ENCODE measurements around the gene NFYA. TPM values are rescaled to one million over a fixed set of nuclear protein-coding genes. Genes with fewer than 3 reads are reported as not detected.

Gene NFYA
- total and polyA plus RNA-seq, 2 of the 4 experiments (the other 2 are of a cell fraction) = 10.9 to 28.5 TPM

GRCh38 chr6:41066867-41067304 lies 5.9 kb upstream of the NFYA start:
- WGBS, 2 experiments (ENCODE audit: extremely low coverage in 2 of 2, insufficient read length in 1 of 2) = no CpG with 5 or more reads among the region's 3 CpGs
- H3K14ac ChIP-seq (replicated peaks; ENCODE audit: low read depth, low read length) = no peak overlapping the region
- no peak overlapping the region for H4K8ac ChIP-seq (ENCODE audit: low read depth in 2 of 2, low read length in 2 of 2)
- H3K4me2 ChIP-seq (ENCODE audit: low read depth, low read length) = no peak overlapping the region
- dilution Hi-C loops (cut with HindIII; ENCODE audit: low sequenced_read_pairs, unreplicated experiment) (no loop called here), intact Hi-C loops (cut with micrococcal nuclease) (loop anchor here (1.0 to 10.0 kb wide), 6 partner anchors 39 to 1722 kb away; no protein-coding TSS in a partner anchor), in situ Hi-C loops (cut with MboI; ENCODE audit: low sequenced_read_pairs) (no loop called here)
- peaks cover 0 to 3% of the 10 kb centered on the region in 2 experiments; a peak in 1 of 4 replicates for H3K79me1 ChIP-seq (ENCODE audit: low read depth in 1 of 2, low read length in 2 of 2)
- DNase-seq (peak; percentile 84), ATAC-seq (ENCODE audit: low read depth) (peak; percentile 40; the same call in 1 of the 2 replicates)
- H3K4me3 ChIP-seq (ENCODE audit: insufficient read depth, low read depth, low read length) = no peak overlapping the region
- H3K4me1 ChIP-seq (ENCODE audit: control insufficient read depth, insufficient read depth, low read length) = no peaks in the 10 kb centered on the region
- no peak overlapping the region for H4K91ac ChIP-seq (ENCODE audit: insufficient read depth, low read depth, low read length)
- no peak overlapping the region for H2BK20ac ChIP-seq (ENCODE audit: low read depth, low read length)
- no peak overlapping the region for H2AK5ac ChIP-seq (ENCODE audit: low read depth, low read length)
- H3K9me1 ChIP-seq (ENCODE audit: insufficient read depth, low read length) = no peaks in the 10 kb centered on the region
- TF ChIP-seq NFE2L2 (IDR thresholded peaks at IDR 0.05; ENCODE audit: low read depth, low read length) (no peak), SMC3 (IDR thresholded peaks at IDR 0.05; ENCODE audit: low read depth, low read length) (peak; percentile 49), MAFK (IDR thresholded peaks at IDR 0.05; ENCODE audit: low read depth, low read length) (peak; percentile 24; the same call in 1 of the 2 replicates), POLR2A (IDR thresholded peaks at IDR 0.05; ENCODE audit: low read depth, low read length) (no peak), CHD1 (IDR thresholded peaks at IDR 0.05; ENCODE audit: low read depth, low read length) (no peak), RAD21 (IDR thresholded peaks at IDR 0.05; ENCODE audit: low read length) (peak; percentile 78), CTCF (conservative IDR thresholded peaks at IDR 0.05; ENCODE audit: low read depth, low read length) (peak; percentile 79)
- H4K20me1 ChIP-seq (ENCODE audit: insufficient read depth, low read length) = no peaks in the 10 kb centered on the region; the same call in 1 of the 2 replicates
- no peaks in the 10 kb centered on the region; the same call in 1 of the 2 replicates for H3K36me3 ChIP-seq (ENCODE audit: control insufficient read depth, insufficient read depth, low read length)
- H3K56ac ChIP-seq (ENCODE audit: extremely low read depth, insufficient read depth, low read length) = no peak overlapping the region
- H3K9ac ChIP-seq (ENCODE audit: low read depth, low read length) = no peak overlapping the region
- H2AFZ ChIP-seq (replicated peaks; ENCODE audit: low read length, poor library complexity) = no peak overlapping the region
- ChIA-PET CTCF (no interaction called here), POLR2A (ENCODE audit: unreplicated experiment) (no interaction called here)
- H3K23ac ChIP-seq (ENCODE audit: low read depth, low read length) = no peak overlapping the region
- H2AK9ac ChIP-seq (replicated peaks; ENCODE audit: low read depth, low read length, poor library complexity) = no peak overlapping the region
- H3K9me3 ChIP-seq (ENCODE audit: control insufficient read depth, insufficient read depth, low read length) = no peaks in the 10 kb centered on the region
- no peak overlapping the region for H3K18ac ChIP-seq (ENCODE audit: low read depth, low read length)
- no TSS peak for BruUV-seq (replicated peaks)
- H3K27me3 ChIP-seq (ENCODE audit: control insufficient read depth, insufficient read depth, low read length) = no peaks in the 10 kb centered on the region
- H3K27ac ChIP-seq (ENCODE audit: insufficient read depth, low read length) = no peak overlapping the region
- no peak overlapping the region for H4K5ac ChIP-seq (ENCODE audit: low read depth, low read length)
- no peak overlapping the region for H3K4ac ChIP-seq (ENCODE audit: low read depth, low read length)
- H2BK5ac ChIP-seq (ENCODE audit: low read depth, low read length, poor library complexity, severe bottlenecking) = no peak overlapping the region
- H2BK15ac ChIP-seq (ENCODE audit: low read depth, low read length) = no peak overlapping the region
- no peak overlapping the region for H2BK120ac ChIP-seq (ENCODE audit: low read depth, low read length)

Data from IMR-90 (cell line).